Effector CD4-positive, alpha-beta T cell (primary cell): ENCODE results near the gene ATXN2.
"Not testable (repeated sequence)": the region's sequence is repeated elsewhere in the genome, so short reads cannot be mapped to it uniquely, and the experiment has no call there.

ENCODE experiments used
- DNase-seq: peaks from one replicate; pipeline ENCODE4 v3.0.0-alpha.2; 2020

The ATXN2 gene

DNA sequence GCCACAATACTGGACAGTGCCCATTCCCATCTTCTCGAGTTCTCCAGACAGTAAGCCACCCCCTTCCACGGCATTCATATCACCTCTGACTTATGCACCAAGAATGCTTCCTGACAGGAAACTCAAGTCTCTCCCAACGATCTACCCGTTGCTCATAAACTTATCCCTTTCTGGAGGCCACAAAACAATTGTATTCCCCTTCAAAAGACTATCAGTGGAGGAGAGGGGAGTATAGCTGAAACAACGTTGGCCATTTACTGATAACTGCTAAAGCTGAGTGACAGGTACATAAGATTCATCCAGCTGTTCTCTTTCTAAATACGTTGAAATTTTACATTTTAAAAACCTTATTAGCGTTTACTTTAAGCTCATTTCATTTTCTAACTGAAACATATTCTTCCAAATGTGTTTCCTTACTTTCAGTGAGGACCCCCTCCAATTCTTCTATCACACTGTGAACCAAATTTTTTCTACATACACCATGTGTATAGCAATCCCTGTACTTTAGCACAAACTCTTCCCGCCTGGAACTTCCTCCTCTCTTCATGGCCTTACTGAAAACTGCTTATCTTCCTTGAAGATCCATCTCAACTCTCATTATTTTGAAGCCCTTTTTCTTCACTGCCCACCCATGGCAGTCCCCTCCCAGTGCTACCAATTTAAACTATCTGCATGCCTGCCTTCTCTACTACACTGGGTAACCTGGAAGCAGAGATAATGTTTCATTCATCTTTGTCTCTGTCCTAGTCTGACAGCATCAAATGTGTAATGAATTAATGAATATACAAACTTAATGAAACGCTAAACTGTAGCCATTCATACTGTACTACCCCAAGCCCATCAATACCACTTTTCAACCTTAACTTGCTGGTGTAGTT, 28.8 kb downstream of the ATXN2 start:
- no peak for DNase-seq

- no peak for DNase-seq
These were observed 29.6 kb downstream of the ATXN2 start for GRCh38 chr12:111569363-111570083.

DNA sequence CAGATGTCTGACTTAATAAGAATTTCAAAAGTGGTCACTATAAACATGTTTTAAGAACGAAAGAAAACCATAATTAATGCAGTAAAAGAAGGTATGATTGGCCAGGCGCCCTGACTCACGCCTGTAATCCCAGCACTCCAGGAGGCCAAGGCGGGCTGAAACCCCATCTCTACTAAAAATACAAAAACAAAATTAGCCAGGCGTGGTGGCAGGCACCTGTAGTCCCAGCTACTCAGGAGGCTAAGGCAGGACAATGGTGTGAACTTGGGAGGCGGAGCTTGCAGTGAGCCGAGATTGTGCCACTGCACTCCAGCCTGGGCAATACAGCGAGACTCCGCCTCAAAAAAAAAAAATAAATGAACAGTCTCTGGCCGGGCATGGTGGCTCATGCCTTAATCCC, 38.3 kb downstream of the ATXN2 start:
- DNase-seq, result not testable (repeated sequence)

- DNase-seq, result no peak
These were observed 41.1 kb downstream of the ATXN2 start for GRCh38 chr12:111558107-111558376.

- DNase-seq, result no peak
These were observed 41.6 kb downstream of the ATXN2 start for GRCh38 chr12:111557271-111558106.

DNA sequence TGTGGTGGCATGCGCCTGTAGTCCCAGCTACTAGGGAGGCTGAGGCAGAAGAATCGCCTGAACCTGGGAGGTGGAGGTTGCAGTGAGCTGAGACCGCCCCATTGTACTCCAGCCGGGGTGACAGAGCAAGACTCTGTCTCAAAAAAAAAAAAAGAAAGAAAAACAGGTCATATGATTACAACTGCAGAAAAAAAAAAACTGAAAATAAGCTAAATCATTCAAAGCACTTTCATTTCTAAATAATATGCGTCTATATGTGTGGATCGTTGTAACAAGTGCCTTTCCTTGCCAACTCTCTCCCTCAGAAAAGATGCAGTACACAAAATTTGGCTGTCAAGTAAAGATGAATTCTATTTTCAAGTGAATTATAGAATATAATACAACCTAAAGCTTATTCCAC, 42.4 kb downstream of the ATXN2 start:
- DNase-seq, result no peak

DNA sequence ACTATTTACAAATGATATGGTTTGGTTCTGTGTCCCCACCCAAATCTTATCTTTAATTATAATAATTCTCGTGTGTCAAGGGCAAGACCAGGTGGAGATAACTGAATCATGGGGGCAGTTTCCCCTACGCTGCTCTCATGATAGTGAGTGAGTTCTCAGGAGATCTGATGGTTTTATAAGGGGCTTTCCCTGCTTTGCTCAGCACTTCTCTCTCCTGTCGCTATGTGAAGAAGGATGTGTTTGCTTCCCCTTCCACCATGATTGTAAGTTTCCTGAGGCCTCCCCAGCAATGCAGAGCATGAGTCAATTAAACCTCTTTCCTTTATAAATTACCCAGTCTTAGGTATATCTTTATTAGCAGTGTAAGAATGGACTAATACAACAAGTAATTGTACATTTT, 43.8 kb downstream of the ATXN2 start:
- DNase-seq, result not testable (repeated sequence)

- DNase-seq, result no peak
These were observed 52.2 kb downstream of the ATXN2 start for GRCh38 chr12:111546758-111547383.

GRCh38 chr12:111546171-111546570, 52.9 kb downstream of the ATXN2 start:
- no peak for DNase-seq

DNA sequence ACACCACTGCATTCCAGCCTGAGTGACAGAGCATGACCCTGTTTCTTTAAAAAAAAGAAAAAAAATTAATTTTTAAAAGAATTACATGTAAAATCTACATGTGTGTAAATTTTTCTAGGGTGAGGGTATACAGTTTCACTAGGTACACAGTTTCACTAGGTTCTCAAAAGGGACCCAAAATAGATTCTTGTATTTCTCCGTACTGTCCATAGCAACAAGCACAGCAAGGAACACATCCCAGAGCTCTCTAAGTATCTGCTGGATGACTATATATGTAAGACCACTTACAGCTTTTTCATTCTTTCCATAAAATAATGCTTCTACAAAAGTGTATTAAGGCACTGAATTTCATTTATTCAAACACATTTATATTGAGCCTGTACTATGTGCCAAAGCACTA, 55.1 kb downstream of the ATXN2 start:
- no peak for DNase-seq

- DNase-seq, result no peak
These were observed 66.4 kb downstream of the ATXN2 start for GRCh38 chr12:111532751-111533150.

DNA sequence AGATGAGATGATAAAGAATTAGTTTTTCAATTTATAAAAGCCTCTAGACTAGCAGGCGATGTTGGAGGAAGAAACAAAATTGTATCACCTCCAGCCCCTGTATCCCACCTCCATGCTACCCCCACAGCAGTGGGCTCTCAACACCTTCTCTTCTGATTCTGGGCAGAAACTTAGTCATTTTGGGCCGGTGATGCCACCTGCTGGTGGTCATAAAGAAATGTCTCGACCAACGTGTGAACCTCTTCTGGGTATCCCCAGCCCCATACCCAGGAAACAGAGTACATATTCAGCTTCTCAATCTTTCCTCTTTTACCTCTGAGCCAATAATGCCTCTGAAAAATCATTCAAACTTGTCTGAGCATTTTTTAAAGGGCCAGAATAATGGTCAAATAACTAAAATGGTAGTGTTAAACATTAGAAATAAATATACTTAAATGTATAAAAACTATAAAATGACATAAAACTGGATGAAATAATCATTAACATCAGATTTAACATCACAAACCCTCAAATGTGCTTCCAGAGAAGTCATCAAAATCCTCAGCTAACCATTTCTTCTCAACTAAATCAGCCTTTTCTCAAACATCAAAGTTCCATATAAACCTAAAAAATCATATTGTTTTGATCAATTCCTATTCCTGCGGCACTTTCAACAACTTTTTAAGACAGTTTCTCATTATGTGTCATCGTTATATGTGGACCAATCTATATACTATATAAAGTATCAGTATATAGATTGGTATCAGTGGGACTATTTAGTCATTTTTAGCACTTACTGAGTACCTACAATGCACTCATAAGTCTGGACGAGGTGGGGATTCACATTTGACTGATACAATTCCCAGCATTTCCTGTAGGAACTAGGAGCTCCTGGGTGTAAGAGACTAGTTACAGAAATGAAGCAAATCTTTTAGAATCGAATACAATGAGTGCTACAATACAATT, 69.4 kb downstream of the ATXN2 start:
- DNase-seq, result peak; percentile 41

DNA sequence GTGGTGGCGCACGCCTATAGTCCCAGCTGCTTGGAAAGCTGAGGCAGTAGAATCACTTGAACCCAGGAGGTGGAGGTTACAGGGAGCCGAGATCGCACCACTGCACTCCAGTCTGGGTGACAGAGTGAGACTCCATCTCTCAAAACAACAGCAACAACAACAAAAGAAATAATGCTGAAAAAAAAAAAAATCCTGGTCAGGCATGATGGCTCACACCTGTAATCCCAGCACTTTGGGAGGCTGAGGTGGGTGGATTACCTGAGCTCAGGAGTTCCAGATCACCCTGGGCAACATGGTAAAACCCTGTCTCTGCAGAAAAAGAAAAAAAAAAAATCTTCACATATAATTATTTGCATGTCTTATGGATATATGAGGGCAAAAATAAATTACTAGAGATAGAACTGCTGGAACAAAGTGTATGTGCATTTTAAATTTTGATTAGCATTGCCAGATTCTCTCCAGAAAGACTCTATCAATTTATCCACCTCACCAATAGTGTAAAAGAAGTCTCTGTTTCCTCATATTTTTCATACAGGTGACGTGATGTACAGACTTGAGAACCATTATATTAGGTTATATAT, 75.4 kb downstream of the ATXN2 start:
- no peak for DNase-seq

DNA sequence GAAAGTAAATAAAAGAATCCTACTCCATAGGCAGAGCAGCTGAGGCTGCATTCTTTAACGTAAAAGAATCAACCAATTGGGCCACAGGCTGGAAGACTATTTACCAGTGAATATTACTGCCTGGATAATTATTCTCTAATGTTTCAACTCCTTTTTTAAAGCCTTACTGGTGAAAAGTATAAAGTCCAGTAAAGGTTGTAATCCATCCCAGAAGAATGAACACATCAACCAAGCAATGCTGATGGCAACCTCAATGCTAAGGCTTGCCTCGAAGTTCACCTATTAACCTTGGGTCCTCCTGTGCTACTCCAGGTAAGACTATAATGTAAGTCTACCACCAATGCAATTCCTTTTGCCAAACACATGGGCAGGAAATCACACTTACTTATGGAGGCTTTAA, 77.3 kb downstream of the ATXN2 start:
- no peak for DNase-seq

GRCh38 chr12:111519937-111520336, 79.2 kb downstream of the ATXN2 start:
- DNase-seq, result no peak

DNA sequence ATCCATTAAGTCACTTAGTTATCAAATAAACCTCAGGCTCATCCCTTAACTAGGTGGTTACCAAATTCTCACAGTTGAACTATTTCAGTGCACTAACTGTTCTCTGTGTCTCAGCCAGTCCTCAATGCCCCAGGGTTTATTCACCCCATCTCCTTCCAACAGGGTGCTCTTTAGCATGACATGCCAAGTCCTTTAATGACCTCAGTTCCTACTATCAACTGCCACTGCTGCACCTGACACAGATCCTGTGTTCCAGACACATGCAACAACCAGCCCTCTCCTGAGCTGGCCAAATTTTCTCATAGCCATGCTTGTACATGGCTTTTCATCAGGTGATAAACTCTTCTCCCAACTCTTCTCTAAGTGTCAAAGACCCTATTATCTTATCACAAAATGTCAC, 80.0 kb downstream of the ATXN2 start:
- DNase-seq, result no peak

DNA sequence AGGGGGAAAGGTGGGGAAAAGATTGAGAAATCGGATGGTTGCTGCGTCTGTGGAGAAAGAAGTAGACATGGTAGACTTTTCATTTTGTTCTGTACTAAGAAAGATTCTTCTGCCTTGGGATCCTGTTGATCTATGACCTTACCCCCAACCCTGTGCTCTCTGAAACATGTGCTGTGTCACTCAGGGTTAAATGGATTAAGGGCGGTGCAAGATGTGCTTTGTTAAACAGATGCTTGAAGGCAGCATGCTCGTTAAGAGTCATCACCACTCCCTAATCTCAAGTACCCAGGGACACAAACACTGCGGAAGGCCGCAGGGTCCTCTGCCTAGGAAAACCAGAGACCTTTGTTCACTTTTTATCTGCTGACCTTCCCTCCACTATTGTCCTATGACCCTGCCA, 91.4 kb downstream of the ATXN2 start:
- DNase-seq, result not testable (repeated sequence)

DNA sequence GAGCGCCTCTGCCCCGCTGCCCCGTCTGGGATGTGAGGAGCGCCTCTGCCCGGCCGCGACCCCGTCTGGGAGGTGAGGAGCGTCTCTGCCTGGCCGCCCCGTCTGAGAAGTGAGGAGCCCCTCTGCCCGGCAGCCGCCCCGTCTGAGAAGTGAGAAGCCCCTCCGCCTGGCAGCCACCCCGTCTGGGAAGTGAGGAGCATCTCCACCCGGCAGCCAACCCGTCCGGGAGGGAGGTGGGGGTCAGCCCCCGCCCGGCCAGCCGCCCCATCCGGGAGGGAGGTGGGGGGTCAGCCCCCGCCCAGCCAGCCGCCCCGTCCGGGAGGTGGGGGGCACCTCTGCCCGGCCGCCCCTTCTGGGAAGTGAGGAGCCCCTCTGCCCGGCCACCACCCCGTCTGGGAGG, 91.9 kb downstream of the ATXN2 start:
- DNase-seq, result not testable (repeated sequence)

- DNase-seq, result no peak
These were observed 92.9 kb downstream of the ATXN2 start for GRCh38 chr12:111506260-111506659.

- no peak for DNase-seq
These were observed 93.5 kb downstream of the ATXN2 start for GRCh38 chr12:111505601-111506036.

GRCh38 chr12:111503116-111503515, 96.0 kb downstream of the ATXN2 start:
- no peak for DNase-seq
